Chondrocyte (in vitro differentiated cells): ENCODE results near the gene PHOX2A. TPM values are rescaled to one million over a fixed set of nuclear protein-coding genes. Genes with fewer than 3 reads are reported as not detected.

Experiments
- DNase-seq: peaks from one replicate; pipeline ENCODE4 v3.0.0; 2021; ENCODE audit warnings: mixed read lengths, low spot score
- H3K27ac Mint-ChIP-seq: one replicate; pipeline ENCODE4 v1.8.0; 2021; ENCODE audit warnings: mild to moderate bottlenecking, moderate library complexity, mixed read lengths; ENCODE audit not compliant: unreplicated experiment
- H3K27me3 Mint-ChIP-seq: 2 replicates; pipeline ENCODE4 v1.8.0; 2021; ENCODE audit warnings: low read depth, mixed read lengths
- H3K36me3 Mint-ChIP-seq: 2 replicates; pipeline ENCODE4 v1.8.0; 2021; ENCODE audit warnings: low read depth, mixed read lengths
- H3K4me1 Mint-ChIP-seq: 2 replicates; pipeline ENCODE4 v1.8.0; 2021; ENCODE audit warnings: low read depth, mild to moderate bottlenecking, mixed read lengths
- H3K4me3 Mint-ChIP-seq: one replicate; pipeline ENCODE4 v1.8.0; 2021; ENCODE audit warnings: mild to moderate bottlenecking, moderate library complexity, mixed read lengths; ENCODE audit not compliant: unreplicated experiment
- H3K9me3 Mint-ChIP-seq: 2 replicates; pipeline ENCODE4 v1.8.0; 2021; ENCODE audit warnings: low read depth, mixed read lengths
- total RNA-seq: library from RNA; stranded (reverse); gene quantifications from 3 replicates; pipeline ENCODE4 v1.2.1, GENCODE V29; 2021
- TF ChIP-seq, protein P1 (sequence below): fragments of 200-600 bp; sonication (generic); IDR thresholded peaks from 2 replicates; pipeline ENCODE4 v1.5.0; 2021; ENCODE audit warnings: antibody characterized with exemption, mild to moderate bottlenecking, moderate library complexity

Gene PHOX2A
- total RNA-seq, 1 donor from 2014 or later: not detected

DNA sequence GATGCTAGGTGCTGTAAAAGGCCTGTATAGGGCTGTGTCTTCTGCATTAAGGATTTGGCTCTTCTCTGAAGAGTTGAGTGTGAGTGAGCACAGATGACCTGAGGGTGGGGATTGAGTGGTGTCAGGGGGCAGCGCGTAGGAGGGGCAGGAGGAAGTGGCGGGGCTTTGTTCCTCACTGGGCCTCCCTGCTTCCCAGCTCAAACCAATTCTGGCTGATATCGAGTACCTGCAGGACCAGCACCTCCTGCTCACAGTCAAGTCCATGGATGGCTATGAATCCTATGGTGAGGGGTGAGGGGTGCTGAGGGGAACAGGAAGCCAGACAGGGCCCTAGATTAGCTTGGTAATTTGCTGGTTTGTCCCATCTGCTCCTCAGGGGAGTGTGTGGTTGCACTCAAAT is 9.1 kb downstream of the PHOX2A start:
- no peak overlapping the region for H3K27ac Mint-ChIP-seq
- TF ChIP-seq, protein P1, sequence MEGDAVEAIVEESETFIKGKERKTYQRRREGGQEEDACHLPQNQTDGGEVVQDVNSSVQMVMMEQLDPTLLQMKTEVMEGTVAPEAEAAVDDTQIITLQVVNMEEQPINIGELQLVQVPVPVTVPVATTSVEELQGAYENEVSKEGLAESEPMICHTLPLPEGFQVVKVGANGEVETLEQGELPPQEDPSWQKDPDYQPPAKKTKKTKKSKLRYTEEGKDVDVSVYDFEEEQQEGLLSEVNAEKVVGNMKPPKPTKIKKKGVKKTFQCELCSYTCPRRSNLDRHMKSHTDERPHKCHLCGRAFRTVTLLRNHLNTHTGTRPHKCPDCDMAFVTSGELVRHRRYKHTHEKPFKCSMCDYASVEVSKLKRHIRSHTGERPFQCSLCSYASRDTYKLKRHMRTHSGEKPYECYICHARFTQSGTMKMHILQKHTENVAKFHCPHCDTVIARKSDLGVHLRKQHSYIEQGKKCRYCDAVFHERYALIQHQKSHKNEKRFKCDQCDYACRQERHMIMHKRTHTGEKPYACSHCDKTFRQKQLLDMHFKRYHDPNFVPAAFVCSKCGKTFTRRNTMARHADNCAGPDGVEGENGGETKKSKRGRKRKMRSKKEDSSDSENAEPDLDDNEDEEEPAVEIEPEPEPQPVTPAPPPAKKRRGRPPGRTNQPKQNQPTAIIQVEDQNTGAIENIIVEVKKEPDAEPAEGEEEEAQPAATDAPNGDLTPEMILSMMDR: no peak
- H3K9me3 Mint-ChIP-seq: no peaks in the 10 kb centered on the region
- peaks cover 40% of the 10 kb centered on the region for H3K36me3 Mint-ChIP-seq
- peaks cover 10% of the 10 kb centered on the region for H3K4me1 Mint-ChIP-seq
- no peak overlapping the region for H3K4me3 Mint-ChIP-seq
- peaks cover 1% of the 10 kb centered on the region for H3K27me3 Mint-ChIP-seq
- no peak for DNase-seq

GRCh38 chr11:72234514-72234830 is 9.5 kb downstream of the PHOX2A start:
- TF ChIP-seq, protein P1: no peak
- Mint-ChIP-seq H3K36me3 (peaks cover 43% of the 10 kb centered on the region), H3K27me3 (peaks cover 1% of the 10 kb centered on the region), H3K4me3 (no peak overlapping the region), H3K9me3 (no peaks in the 10 kb centered on the region), H3K27ac (no peak overlapping the region), H3K4me1 (peaks cover 9% of the 10 kb centered on the region)
- DNase-seq: no peak

DNA sequence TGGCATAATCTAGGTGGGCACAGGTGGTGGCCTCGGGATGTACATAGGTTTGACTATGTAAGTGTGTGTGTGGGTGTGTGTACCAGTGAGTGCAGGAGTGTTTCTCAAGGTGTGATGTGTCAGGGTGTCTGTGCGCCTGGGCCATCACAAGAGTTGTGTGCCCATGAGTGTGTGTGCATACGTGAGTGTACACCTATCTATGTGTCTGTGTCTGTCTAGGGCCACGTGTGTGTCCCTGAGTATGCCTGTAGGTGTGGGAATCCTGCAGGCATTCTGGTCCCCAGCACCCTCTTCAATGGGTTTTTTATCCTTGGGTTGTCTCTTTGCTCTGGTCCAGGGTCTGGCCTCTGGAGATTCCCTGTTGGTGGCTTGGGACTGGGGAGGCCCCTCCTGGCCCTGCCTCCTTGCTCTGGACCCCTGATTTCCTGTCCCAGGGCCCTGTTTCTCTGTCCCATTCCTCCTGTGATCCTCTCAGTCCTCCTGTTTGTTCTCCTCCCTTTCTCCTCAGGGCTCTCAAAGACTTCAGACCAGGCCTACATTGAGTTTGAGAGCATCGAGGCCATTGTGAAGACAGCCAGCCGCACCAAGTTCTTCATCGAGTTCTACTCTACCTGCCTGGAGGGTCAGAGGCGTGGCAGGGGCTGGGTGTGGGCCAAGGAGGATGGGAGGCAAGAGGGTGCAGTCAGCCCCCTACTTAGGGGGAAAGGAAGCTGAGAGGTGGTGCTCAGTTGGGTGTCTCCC is 10.0 kb downstream of the PHOX2A start:
- TF ChIP-seq, protein P1: no peak
- H3K9me3 Mint-ChIP-seq: no peaks in the 10 kb centered on the region
- no peak overlapping the region for H3K27ac Mint-ChIP-seq
- peaks cover 48% of the 10 kb centered on the region for H3K36me3 Mint-ChIP-seq
- no peak overlapping the region for H3K4me3 Mint-ChIP-seq
- DNase-seq: no peak
- H3K4me1 Mint-ChIP-seq: peaks cover 8% of the 10 kb centered on the region
- H3K27me3 Mint-ChIP-seq: no peaks in the 10 kb centered on the region

DNA sequence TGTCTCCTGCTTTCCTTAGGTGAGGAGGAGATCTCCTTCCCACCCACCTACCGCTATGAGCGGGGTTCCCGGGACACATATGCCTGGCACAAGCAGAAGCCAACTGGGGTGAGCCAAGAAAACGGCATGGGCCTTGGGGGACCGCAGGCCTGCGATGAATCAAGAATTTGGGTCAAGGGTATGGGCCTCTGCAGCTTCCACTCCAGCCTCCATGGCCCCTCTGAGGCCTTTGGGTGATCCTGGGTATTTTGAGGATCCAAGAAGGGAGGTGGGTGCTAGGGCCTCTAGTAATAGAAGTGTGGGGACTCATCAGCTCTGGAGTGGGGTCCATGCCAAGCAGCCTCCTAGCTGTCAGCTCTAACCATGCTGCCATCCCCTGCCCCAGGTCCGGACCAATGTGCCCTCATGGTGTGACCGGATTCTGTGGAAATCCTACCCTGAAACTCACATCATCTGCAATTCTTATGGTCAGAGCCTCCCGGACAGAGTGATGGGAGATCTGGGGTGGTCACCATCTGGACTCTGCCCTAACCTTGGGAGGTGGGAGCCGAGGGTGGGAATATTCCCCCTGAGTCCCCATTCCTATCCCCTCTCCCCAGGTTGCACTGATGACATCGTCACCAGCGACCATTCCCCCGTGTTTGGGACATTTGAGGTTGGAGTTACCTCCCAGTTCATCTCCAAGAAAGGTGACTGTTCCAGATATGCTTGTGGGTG is 10.8 kb downstream of the PHOX2A start:
- DNase-seq: no peak
- Mint-ChIP-seq H3K36me3 (peaks cover 51% of the 10 kb centered on the region), H3K4me1 (peaks cover 4% of the 10 kb centered on the region), H3K27me3 (no peaks in the 10 kb centered on the region), H3K9me3 (no peaks in the 10 kb centered on the region), H3K4me3 (no peak overlapping the region), H3K27ac (no peak overlapping the region)
- TF ChIP-seq, protein P1: no peak

GRCh38 chr11:72232260-72233055 is 11.5 kb downstream of the PHOX2A start:
- Mint-ChIP-seq H3K27me3 (no peaks in the 10 kb centered on the region), H3K36me3 (peaks cover 52% of the 10 kb centered on the region), H3K4me1 (peaks cover 10% of the 10 kb centered on the region), H3K9me3 (no peaks in the 10 kb centered on the region), H3K4me3 (no peak overlapping the region), H3K27ac (no peak overlapping the region)
- TF ChIP-seq, protein P1: no peak
- DNase-seq: no peak
